Measurements from ENCODE around the gene TCN2. TPM values are rescaled to one million over a fixed set of nuclear protein-coding genes. Genes with fewer than 3 reads are reported as not detected.

The TCN2 gene
- total and polyA plus RNA-seq, 2 experiments from 2014 or later, result 4.8 to 5.3 TPM

GRCh38 chr22:30561402-30562189, 45.4 kb upstream of the TCN2 start:
- Histone ChIP-seq H3K4me3 (no peak overlapping the region), H3F3A (ENCODE audit: insufficient read depth) (no peaks in the 10 kb centered on the region), H3K4me2 (ENCODE audit: unreplicated experiment) (no peak overlapping the region), H3K79me2 (ENCODE audit: insufficient read depth) (no peaks in the 10 kb centered on the region), H2AFZ (no peak overlapping the region), H3K36me3 (ENCODE audit: low read depth) (no peaks in the 10 kb centered on the region), H3K9ac (no peak overlapping the region), H4K20me1 (ENCODE audit: insufficient read depth) (no peaks in the 10 kb centered on the region), H3K9me3 (ENCODE audit: low read depth) (no peaks in the 10 kb centered on the region), H3K4me1 (ENCODE audit: insufficient read depth) (no peaks in the 10 kb centered on the region), H3K9me2 (ENCODE audit: insufficient read depth) (no peaks in the 10 kb centered on the region), H3K27ac (no peak overlapping the region), H3K27me3 (replicated peaks; ENCODE audit: insufficient read depth) (0 out of 2 replicates have a peak, but pooled peaks cover 13% of the 10 kb centered on the region)
- no peak for DNase-seq
- 37 to 52% methylated on average over 10 of the region's 10 CpGs for WGBS, 2 experiments (ENCODE audit: low coverage in 1 of 2, low lambda C conversion rate in 2 of 2, missing lambda C conversion rate in 2 of 2)
- in situ Hi-C loops (cut with MboI), result no loop called here
- TF ChIP-seq EZH2 (IDR thresholded peaks at IDR 0.05; ENCODE audit: insufficient read depth, poor library complexity, severe bottlenecking) (no peak), EZH2phosphoT487 (IDR thresholded peaks at IDR 0.05; ENCODE audit: insufficient read depth, low read depth) (no peak)

- in situ Hi-C loops (cut with MboI), result no loop called here
Observed at GRCh38 chr22:30562366-30562765, 44.6 kb upstream of the TCN2 start.

GRCh38 chr22:30564045-30564760, 42.8 kb upstream of the TCN2 start:
- 0 out of 2 replicates have a peak, but pooled peaks cover 18% of the 10 kb centered on the region for H3K27me3 ChIP-seq (replicated peaks; ENCODE audit: insufficient read depth)
- no peaks in the 10 kb centered on the region for H3K36me3 ChIP-seq (ENCODE audit: low read depth)
- H3K4me1 ChIP-seq (ENCODE audit: insufficient read depth), result no peaks in the 10 kb centered on the region
- H3K4me3 ChIP-seq, result no peak overlapping the region
- no peaks in the 10 kb centered on the region for H3K79me2 ChIP-seq (ENCODE audit: insufficient read depth)
- DNase-seq, result no peak
- H3K4me2 ChIP-seq (ENCODE audit: unreplicated experiment), result no peak overlapping the region
- no peak overlapping the region for H3K27ac ChIP-seq
- no peak overlapping the region for H3K9ac ChIP-seq
- no peaks in the 10 kb centered on the region for H3K9me2 ChIP-seq (ENCODE audit: insufficient read depth)
- no peak for TF ChIP-seq EZH2phosphoT487 (IDR thresholded peaks at IDR 0.05; ENCODE audit: insufficient read depth, low read depth)
- no peak for TF ChIP-seq EZH2 (IDR thresholded peaks at IDR 0.05; ENCODE audit: insufficient read depth, poor library complexity, severe bottlenecking)
- no peaks in the 10 kb centered on the region for H4K20me1 ChIP-seq (ENCODE audit: insufficient read depth)
- no peak overlapping the region for H2AFZ ChIP-seq
- in situ Hi-C loops (cut with MboI), result no loop called here
- no peaks in the 10 kb centered on the region for H3K9me3 ChIP-seq (ENCODE audit: low read depth)
- H3F3A ChIP-seq (ENCODE audit: insufficient read depth), result no peaks in the 10 kb centered on the region
- 40 to 42% methylated on average over 8 of the region's 8 CpGs for WGBS, 2 experiments (ENCODE audit: low coverage in 1 of 2, low lambda C conversion rate in 2 of 2, missing lambda C conversion rate in 2 of 2)

More at GRCh38 chr22:30562366-30562765, 44.6 kb upstream of the TCN2 start:
- H3K27ac ChIP-seq, result no peak overlapping the region
- H3K27me3 ChIP-seq (replicated peaks; ENCODE audit: insufficient read depth), result 0 out of 2 replicates have a peak, but pooled peaks cover 18% of the 10 kb centered on the region
- H3K9ac ChIP-seq, result no peak overlapping the region
- H3K9me2 ChIP-seq (ENCODE audit: insufficient read depth), result no peaks in the 10 kb centered on the region
- H3K4me1 ChIP-seq (ENCODE audit: insufficient read depth), result no peaks in the 10 kb centered on the region
- no peak overlapping the region for H2AFZ ChIP-seq
- no peaks in the 10 kb centered on the region for H3K9me3 ChIP-seq (ENCODE audit: low read depth)
- H3K4me2 ChIP-seq (ENCODE audit: unreplicated experiment), result no peak overlapping the region
- no peaks in the 10 kb centered on the region for H3K79me2 ChIP-seq (ENCODE audit: insufficient read depth)
- H3K36me3 ChIP-seq (ENCODE audit: low read depth), result no peaks in the 10 kb centered on the region
- 77 to 79% methylated on average over 6 of the region's 6 CpGs for WGBS, 2 experiments (ENCODE audit: low coverage in 1 of 2, low lambda C conversion rate in 2 of 2, missing lambda C conversion rate in 2 of 2)
- no peaks in the 10 kb centered on the region for H3F3A ChIP-seq (ENCODE audit: insufficient read depth)
- H3K4me3 ChIP-seq, result no peak overlapping the region
- TF ChIP-seq EZH2 (IDR thresholded peaks at IDR 0.05; ENCODE audit: insufficient read depth, poor library complexity, severe bottlenecking), result no peak
- no peak for TF ChIP-seq EZH2phosphoT487 (IDR thresholded peaks at IDR 0.05; ENCODE audit: insufficient read depth, low read depth)
- DNase-seq, result no peak
- H4K20me1 ChIP-seq (ENCODE audit: insufficient read depth), result no peaks in the 10 kb centered on the region

GRCh38 chr22:30564761-30565119, 42.2 kb upstream of the TCN2 start:
- TF ChIP-seq EZH2 (IDR thresholded peaks at IDR 0.05; ENCODE audit: insufficient read depth, poor library complexity, severe bottlenecking) (no peak), EZH2phosphoT487 (IDR thresholded peaks at IDR 0.05; ENCODE audit: insufficient read depth, low read depth) (no peak)
- Histone ChIP-seq H3K9ac (no peak overlapping the region), H3K9me3 (ENCODE audit: low read depth) (no peaks in the 10 kb centered on the region), H3K4me1 (ENCODE audit: insufficient read depth) (no peaks in the 10 kb centered on the region), H4K20me1 (ENCODE audit: insufficient read depth) (no peaks in the 10 kb centered on the region), H3K79me2 (ENCODE audit: insufficient read depth) (no peaks in the 10 kb centered on the region), H3K4me2 (ENCODE audit: unreplicated experiment) (no peak overlapping the region), H3K4me3 (no peak overlapping the region), H3K9me2 (ENCODE audit: insufficient read depth) (no peaks in the 10 kb centered on the region), H3K27me3 (replicated peaks; ENCODE audit: insufficient read depth) (0 out of 2 replicates have a peak, but pooled peaks cover 18% of the 10 kb centered on the region), H3K27ac (no peak overlapping the region), H2AFZ (no peak overlapping the region), H3K36me3 (ENCODE audit: low read depth) (no peaks in the 10 kb centered on the region), H3F3A (ENCODE audit: insufficient read depth) (no peaks in the 10 kb centered on the region)
- 4 to 9% methylated on average over 3 of the region's 3 CpGs for WGBS, 2 experiments (ENCODE audit: low coverage in 1 of 2, low lambda C conversion rate in 2 of 2, missing lambda C conversion rate in 2 of 2)
- in situ Hi-C loops (cut with MboI), result no loop called here
- no peak for DNase-seq

Data from GM23248 (cell line).